ENCODE measurements around the gene RALGDS.

RALGDS gene

GRCh38 chr9:133133681-133134387 is 12.8 kb upstream of the RALGDS start:
- DNase-seq: peak; percentile 82

- DNase-seq: no peak
Observed at GRCh38 chr9:133132174-133132573, 11.1 kb upstream of the RALGDS start.

DNA sequence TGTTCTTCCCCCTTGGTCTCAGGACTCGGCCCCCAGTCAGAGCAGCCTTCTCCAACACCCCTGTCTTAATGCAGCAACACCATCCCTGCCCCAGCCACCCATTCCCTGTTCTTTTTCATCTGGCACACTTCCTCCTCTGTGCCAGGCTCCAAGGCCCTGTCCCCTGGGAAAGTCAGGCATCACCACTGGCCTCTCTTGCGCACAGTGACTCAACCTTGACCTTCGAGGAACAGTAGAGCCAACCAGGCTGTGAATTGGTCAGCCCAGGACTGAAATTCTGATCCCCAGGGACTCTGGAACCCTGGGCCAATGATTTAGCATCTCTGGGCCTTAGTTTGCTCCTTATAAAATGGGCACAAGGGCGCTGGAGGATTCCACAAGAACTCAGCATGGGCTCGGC is 10.5 kb upstream of the RALGDS start:
- no peak for DNase-seq

DNA sequence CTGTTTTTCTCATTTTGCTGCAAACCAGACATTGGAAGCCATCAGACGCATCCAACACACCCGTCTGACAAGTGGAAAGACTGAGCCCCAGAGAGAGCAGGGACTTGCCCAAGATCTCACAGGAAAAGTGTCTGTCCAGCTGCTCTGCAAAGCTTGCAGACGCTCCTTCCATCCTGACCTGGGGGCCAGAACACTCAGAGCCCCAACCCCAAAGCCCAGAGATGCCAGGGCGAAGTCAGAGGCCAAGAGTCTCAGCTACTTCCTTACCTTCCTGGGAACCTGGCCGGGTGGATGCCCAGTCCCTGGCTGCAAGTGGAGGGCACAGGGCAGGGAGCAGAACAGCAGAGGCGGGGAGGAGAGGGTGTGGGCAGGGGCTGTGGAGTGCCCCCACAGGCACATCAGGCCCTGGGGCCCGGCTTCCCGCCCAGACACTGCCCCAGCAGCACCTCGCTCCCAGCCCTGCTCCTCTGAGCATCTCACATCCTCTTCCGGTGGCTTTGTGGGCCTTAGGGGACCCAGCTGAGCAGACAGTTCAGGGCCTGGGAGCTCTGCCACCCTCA is 9.7 kb upstream of the RALGDS start:
- peak; percentile 41 for DNase-seq

DNA sequence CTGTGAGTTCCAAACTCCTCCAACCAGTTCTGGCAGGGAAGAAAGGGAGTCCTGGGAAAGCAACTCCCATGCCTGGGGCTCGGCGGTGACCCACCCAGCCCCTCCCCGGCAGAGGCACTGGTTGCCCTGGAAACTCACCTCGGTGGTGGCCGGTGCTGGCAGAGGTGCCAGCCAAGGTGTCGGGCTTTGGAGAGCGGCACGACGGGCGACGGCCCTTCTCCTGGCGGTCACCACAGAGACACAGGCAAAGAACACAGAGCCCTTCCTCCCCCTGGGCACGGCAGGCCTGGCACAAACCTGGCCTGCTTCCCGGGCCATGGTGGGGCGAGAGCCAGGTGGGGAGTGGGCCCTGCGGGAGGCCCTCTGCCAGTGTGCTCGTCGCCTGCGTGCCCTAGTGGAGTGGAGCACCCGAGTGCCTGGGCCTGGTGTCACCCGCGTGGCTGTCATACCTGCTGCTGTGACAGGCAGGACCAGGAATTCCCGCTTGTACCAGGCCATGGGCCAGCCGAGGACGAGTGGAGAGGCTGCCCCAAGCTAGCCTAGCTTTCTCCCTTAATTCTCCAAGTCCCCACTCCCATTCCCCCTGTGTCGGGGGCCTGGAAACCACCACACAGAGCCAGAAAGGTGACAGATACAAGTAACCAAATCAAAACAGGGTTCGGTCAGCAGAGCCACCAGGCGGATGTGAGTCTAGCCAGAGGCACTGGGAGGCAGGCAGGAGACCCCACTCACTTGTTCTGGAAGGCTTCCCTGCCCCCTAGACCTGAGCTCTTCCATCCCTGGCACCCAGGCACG is 8.2 kb upstream of the RALGDS start:
- no peak for DNase-seq

GRCh38 chr9:133128152-133128551 is 7.1 kb upstream of the RALGDS start:
- DNase-seq: no peak

DNA sequence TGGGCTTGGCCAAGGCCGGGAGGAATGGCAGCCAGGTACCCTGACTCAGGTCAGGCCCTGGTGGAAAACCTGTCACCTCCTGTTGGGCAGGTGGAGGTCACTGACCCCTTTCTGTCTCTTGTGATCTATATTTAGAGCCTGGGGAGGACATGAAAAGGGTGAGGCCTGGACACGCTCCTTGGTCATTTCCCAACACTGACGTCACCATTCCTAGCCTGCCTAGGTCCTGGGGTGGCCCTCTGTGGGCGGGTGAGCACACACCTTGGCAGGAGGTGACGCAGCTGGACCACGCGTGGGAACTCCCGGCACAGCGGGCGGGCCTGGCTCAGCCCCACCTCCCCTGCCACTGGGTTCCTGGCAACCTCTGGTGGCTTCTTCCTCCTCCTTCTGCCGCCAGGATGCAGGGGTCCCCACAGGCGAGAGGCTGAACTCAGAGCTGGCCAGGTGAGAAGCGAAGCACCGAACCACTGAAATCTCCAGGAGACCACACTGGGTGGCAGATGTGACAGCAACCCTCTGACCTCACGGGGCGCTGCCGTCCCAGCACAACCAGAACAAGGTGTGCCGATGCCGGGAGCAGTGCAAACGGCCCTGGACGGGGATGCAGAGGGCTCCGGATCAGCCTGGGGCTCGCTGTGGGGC is 6.4 kb upstream of the RALGDS start:
- peak; percentile 65 for DNase-seq

- DNase-seq: no peak
Observed at GRCh38 chr9:133126697-133127339, 5.8 kb upstream of the RALGDS start.

DNA sequence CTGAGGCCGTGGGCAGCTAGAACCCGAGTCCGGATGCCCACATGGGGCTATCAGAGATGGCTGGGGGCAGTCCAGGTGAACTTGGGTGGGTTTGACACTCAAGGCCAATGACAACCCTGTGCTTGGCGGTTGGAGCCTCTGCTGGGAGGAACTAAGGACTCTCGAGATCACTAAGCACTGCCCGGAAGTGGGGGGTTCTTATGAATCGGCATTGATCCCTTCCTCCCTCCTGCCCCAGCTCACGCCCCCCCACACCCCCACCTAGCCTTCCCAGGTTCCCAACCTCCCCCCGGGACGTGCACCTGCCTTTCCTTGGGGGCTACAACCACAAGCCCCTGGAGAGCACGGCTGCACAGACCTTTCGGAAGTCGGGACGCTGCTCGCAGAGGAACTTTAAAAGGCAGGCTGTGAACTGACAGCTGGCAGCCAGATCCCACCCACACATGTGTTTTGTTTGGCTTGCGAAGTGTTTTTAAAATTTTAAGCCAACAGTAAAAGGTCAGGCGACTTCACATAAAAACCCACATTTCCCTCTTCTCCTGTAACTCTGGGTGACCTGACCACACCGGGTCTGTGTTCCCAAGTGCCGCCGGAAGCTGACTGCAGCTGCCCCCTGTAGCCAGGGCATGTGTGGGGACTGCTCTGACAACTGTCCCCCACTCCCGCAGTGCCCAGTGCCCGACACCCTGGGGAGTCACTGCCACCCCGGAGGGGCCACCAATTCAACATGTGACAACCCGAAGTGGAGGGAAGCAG is 5.1 kb upstream of the RALGDS start:
- no peak for DNase-seq

GRCh38 chr9:133124907-133125275 is 3.9 kb upstream of the RALGDS start:
- DNase-seq: no peak

DNA sequence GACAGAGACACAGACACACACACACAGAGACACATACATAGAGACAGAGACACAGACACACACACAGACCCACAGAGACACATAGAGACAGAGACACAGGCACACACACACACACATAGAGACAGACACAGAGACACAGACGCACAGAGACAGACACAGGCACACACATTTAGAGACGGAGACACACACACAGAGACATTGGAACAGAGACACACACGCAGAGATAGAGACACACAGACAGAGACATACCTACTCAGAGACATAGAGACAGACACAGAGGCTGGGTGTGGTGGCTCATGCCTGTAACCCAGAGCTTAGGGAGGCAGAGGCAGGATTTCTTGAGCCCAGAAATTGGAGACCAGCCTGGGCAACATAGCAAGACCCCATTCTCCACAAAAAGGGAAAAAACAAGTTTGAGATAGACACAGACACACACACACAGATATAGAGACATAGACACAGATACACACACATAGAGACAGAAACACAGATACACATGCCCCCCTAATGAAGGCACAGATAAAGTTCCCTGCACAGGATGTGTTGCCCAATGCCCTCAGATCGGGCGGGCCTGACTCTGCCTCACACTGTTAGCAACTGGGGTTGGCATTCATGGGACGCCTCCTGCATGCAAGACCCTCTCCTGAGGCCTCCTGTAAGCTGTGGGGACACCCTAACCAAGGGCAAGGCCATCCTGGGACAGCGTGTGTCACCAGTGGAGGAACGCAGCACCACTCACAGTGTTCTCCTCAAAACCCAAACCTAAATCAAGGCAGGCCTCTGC is 3.3 kb upstream of the RALGDS start:
- no peak for DNase-seq

DNA sequence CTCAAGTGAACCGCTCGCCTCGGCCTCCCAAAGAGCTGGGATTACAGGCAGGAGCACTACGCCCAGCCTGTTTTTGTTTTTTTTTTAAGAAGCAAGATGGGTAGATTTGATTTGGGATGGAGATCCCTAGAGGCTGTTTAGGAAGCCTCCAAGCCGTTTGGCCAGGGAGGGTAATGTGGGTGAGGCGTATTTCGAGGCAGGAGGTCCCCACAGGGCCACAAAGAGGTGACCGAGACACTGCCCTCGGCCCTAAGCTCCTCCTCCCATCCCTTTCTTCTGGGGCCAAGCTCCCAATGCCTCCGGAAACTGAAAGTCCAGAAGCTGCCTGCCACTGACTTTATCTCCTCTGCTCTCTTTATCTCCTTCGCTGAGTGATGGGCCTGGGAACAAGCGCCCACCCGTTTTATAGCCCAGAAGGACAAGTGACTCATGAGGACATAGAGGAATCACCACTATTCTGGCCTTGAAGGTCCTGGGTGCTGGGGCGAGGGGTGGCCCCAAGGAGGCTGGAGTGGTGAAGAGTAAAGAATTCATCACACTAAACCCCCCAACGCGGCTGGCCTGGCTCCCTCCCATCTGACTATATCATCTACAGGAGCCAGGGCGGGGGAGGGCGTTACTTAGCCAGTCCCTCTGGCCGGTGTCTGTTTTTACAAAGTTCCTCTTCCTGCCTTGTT is 2.0 kb upstream of the RALGDS start:
- DNase-seq: no peak

- DNase-seq: no peak
Observed at GRCh38 chr9:133122605-133122934, 1.5 kb upstream of the RALGDS start.

- no peak for DNase-seq
Observed at GRCh38 chr9:133121915-133122550, 993 bp upstream of the RALGDS start.

- DNase-seq: no peak
Observed at GRCh38 chr9:133120501-133121197, 391 bp downstream of the RALGDS start.

GRCh38 chr9:133119846-133120500 is 1.1 kb downstream of the RALGDS start:
- DNase-seq: no peak

- DNase-seq: no peak
Observed at GRCh38 chr9:133119103-133119845, 1.8 kb downstream of the RALGDS start.

DNA sequence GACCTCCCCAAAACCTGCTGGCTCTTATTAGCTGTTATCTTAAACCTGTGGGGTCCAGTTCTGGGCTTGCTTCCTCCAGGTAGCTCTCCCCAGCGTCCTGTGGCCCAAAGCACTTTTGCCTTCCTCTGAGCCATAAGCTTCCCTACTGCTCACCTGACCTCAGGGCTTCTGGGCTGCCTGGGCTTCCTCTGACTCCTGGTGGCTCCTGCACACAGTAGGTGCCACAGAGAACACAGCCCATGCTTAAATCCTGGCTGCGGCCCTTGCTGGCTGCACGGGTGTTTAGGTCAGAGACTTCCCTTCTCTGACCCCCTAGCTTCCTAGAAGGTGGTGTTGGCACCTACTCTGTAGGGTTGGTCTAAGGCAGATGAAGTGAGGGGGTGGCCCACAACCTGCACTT is 2.5 kb downstream of the RALGDS start:
- DNase-seq: no peak

- no peak for DNase-seq
Observed at GRCh38 chr9:133118179-133118520, 2.9 kb downstream of the RALGDS start.
